CD14-positive monocyte (primary cell): ENCODE results near the gene ELMO1. TPM values are rescaled to one million over a fixed set of nuclear protein-coding genes. Genes with fewer than 3 reads are reported as not detected.

Experiments used
- DNase-seq, 3 donors: peaks; one replicate each; pipeline ENCODE4 v3.0.0-alpha.2; 2011 to 2022
- H2AFZ ChIP-seq: 2 replicates; pipeline ENCODE4 v1.6.0; 2012; ENCODE audit warnings: mild to moderate bottlenecking, low read depth, low read length, inconsistent platforms; ENCODE audit not compliant: insufficient read depth, poor library complexity, severe bottlenecking
- H3K27ac ChIP-seq, 2 donors: 1 replicate in 1 of 2; 2 replicates in 1 of 2; pipeline ENCODE4 v1.5.1; 2012 to 2013; ENCODE audit warnings: low read length in 2 of 2, control low read depth in 1 of 2, inconsistent platforms in 1 of 2, low read depth in 1 of 2, mild to moderate bottlenecking in 1 of 2
- H3K27me3 ChIP-seq, 2 donors: one replicate each; pipeline versions ENCODE4 v1.6.0 to v1.6.1; 2011 to 2013; ENCODE audit warnings: low read length in 2 of 2; ENCODE audit not compliant: control insufficient read depth in 2 of 2, insufficient read depth in 2 of 2
- H3K36me3 ChIP-seq, 2 donors: replicated peaks in 1 of 2; 1 replicate in 1 of 2; 2 replicates in 1 of 2; pipeline versions ENCODE4 v1.5.1 to v1.6.1; 2012 to 2013; ENCODE audit warnings: low read length in 2 of 2, control low read depth in 1 of 2, inconsistent platforms in 1 of 2, mild to moderate bottlenecking in 1 of 2; ENCODE audit not compliant: insufficient read depth in 2 of 2, control insufficient read depth in 1 of 2
- H3K4me1 ChIP-seq, 2 donors: 1 replicate in 1 of 2; 2 replicates in 1 of 2; pipeline versions ENCODE4 v1.5.1 to v1.6.1; 2012 to 2013; ENCODE audit warnings: low read length in 2 of 2, control low read depth in 1 of 2, inconsistent platforms in 1 of 2, mild to moderate bottlenecking in 1 of 2, moderate library complexity in 1 of 2; ENCODE audit not compliant: insufficient read depth in 2 of 2, control insufficient read depth in 1 of 2
- H3K4me2 ChIP-seq: replicated peaks from 2 replicates; pipeline ENCODE3; 2012; ENCODE audit warnings: low read length, moderate library complexity, mild to moderate bottlenecking; ENCODE audit not compliant: poor library complexity, severe bottlenecking; ENCODE audit errors: extremely low read depth
- H3K4me3 ChIP-seq, 3 experiments: fragments of 200-600 bp in 1 of 3; sonication (generic) in 1 of 3; replicated peaks in 1 of 3; 1 replicate in 2 of 3; 2 replicates in 1 of 3; pipeline ENCODE4 v1.5.1; 2011 to 2013; ENCODE audit warnings: low read length in 3 of 3, mild to moderate bottlenecking in 3 of 3, control low read depth in 2 of 3, low read depth in 2 of 3, inconsistent platforms in 1 of 3, moderate library complexity in 1 of 3
- H3K79me2 ChIP-seq: 2 replicates; pipeline ENCODE4 v1.6.0; 2012; ENCODE audit warnings: mild to moderate bottlenecking, control low read depth, inconsistent platforms, low read length, moderate library complexity; ENCODE audit not compliant: insufficient read depth
- H3K9ac ChIP-seq: 2 replicates; pipeline ENCODE4 v1.6.0; 2017; ENCODE audit warnings: low read length, mild to moderate bottlenecking; ENCODE audit not compliant: insufficient read depth, poor library complexity, severe bottlenecking
- H3K9me3 ChIP-seq, 2 donors: replicated peaks in 1 of 2; 1 replicate in 1 of 2; 2 replicates in 1 of 2; pipeline versions ENCODE4 v1.5.1 to v1.6.1; 2012 to 2013; ENCODE audit warnings: low read length in 2 of 2, control low read depth in 1 of 2; ENCODE audit not compliant: control insufficient read depth in 1 of 2, insufficient read depth in 1 of 2
- H4K20me1 ChIP-seq: 2 replicates; pipeline ENCODE4 v1.6.0; 2012; ENCODE audit warnings: mild to moderate bottlenecking, low read length, control low read depth, moderate library complexity; ENCODE audit not compliant: insufficient read depth
- H3K27ac Mint-ChIP-seq, 7 donors: one replicate each; pipeline ENCODE4 v1.8.0; 2020; ENCODE audit warnings: mild to moderate bottlenecking in 7 of 7, mixed read lengths in 7 of 7, moderate library complexity in 6 of 7, inconsistent platforms in 2 of 7
- H3K27me3 Mint-ChIP-seq, 3 donors: one replicate each; pipeline ENCODE4 v1.8.0; 2021 to 2022; ENCODE audit warnings: low read depth in 3 of 3, mild to moderate bottlenecking in 3 of 3, mixed read lengths in 3 of 3, moderate library complexity in 3 of 3, inconsistent platforms in 1 of 3
- H3K36me3 Mint-ChIP-seq, 2 donors: one replicate each; pipeline ENCODE4 v1.8.0; 2020; ENCODE audit warnings: mixed read lengths in 2 of 2, inconsistent platforms in 1 of 2, mild to moderate bottlenecking in 1 of 2
- H3K4me1 Mint-ChIP-seq: one replicate; pipeline ENCODE4 v1.8.0; 2020; ENCODE audit warnings: mild to moderate bottlenecking, mixed read lengths
- H3K4me3 Mint-ChIP-seq, 2 donors: one replicate each; pipeline ENCODE4 v1.8.0; 2020; ENCODE audit warnings: mild to moderate bottlenecking in 2 of 2, mixed read lengths in 2 of 2, moderate library complexity in 1 of 2
- H3K9me3 Mint-ChIP-seq, 7 donors: one replicate each; pipeline ENCODE4 v1.8.0; 2020 to 2022; ENCODE audit warnings: mixed read lengths in 7 of 7, mild to moderate bottlenecking in 6 of 7, moderate library complexity in 6 of 7, inconsistent platforms in 2 of 7
- WGBS: methylation state at CpG from one replicate; pipeline ENCODE4 v1.1.5; 2013; ENCODE audit warnings: missing lambda C conversion rate; ENCODE audit not compliant: insufficient coverage; 5-methylcytosine and 5-hydroxymethylcytosine counted together
- intact Hi-C, 2 donors: fragments of 100-400 bp; cut with micrococcal nuclease; formaldehyde crosslinking; loops; one replicate each; pipeline versions ENCODE4 v1.15.0 to v1.15.1; 2023
- polyA plus RNA-seq, 3 donors: library from polyadenylated mRNA; depleted of rRNA in 1 of 3; unstranded in 2 of 3; stranded (reverse) in 1 of 3; fragments of 300-500 nt in 2 of 3; fragments of >200 nt in 1 of 3; fragmentation: Illumina TruSeq in 2 of 3; gene quantifications; 1 replicate in 2 of 3; 2 replicates in 1 of 3; pipeline ENCODE4 v1.2.3, GENCODE V29; 2012 to 2021
- TF ChIP-seq, protein P1 (sequence below): fragments of 200-600 bp; IDR thresholded peaks from one replicate; pipeline ENCODE4 v1.8.0; 2022; ENCODE audit warnings: antibody characterized with exemption, mild to moderate bottlenecking

The ELMO1 gene
- polyA plus RNA-seq, 3 donors, result 46.6 to 50.2 (median 46.7) TPM

GRCh38 chr7:37098762-37099161 lies 349.9 kb downstream of the ELMO1 start:
- Mint-ChIP-seq H3K36me3 (peaks cover 37 to 41% of the 10 kb centered on the region in 2 donors), H3K9me3 (no peaks in the 10 kb centered on the region), H3K4me1 (peaks cover 12% of the 10 kb centered on the region), H3K4me3 (no peak overlapping the region), H3K27me3 (no peaks in the 10 kb centered on the region), H3K27ac (no peak overlapping the region)
- Histone ChIP-seq H3K36me3 (peaks cover 23 to 34% of the 10 kb centered on the region in 2 donors), H3K4me1 (peaks cover 7% of the 10 kb centered on the region in 2 donors), H3K27me3 (no peaks in the 10 kb centered on the region), H3K4me3 (no peak overlapping the region), H2AFZ (no peak overlapping the region), H3K9me3 (no peaks in the 10 kb centered on the region), H4K20me1 (peaks cover 41% of the 10 kb centered on the region), H3K79me2 (no peaks in the 10 kb centered on the region), H3K9ac (no peak overlapping the region), H3K27ac (no peak overlapping the region), H3K4me2 (no peak overlapping the region)
- TF ChIP-seq, protein P1, sequence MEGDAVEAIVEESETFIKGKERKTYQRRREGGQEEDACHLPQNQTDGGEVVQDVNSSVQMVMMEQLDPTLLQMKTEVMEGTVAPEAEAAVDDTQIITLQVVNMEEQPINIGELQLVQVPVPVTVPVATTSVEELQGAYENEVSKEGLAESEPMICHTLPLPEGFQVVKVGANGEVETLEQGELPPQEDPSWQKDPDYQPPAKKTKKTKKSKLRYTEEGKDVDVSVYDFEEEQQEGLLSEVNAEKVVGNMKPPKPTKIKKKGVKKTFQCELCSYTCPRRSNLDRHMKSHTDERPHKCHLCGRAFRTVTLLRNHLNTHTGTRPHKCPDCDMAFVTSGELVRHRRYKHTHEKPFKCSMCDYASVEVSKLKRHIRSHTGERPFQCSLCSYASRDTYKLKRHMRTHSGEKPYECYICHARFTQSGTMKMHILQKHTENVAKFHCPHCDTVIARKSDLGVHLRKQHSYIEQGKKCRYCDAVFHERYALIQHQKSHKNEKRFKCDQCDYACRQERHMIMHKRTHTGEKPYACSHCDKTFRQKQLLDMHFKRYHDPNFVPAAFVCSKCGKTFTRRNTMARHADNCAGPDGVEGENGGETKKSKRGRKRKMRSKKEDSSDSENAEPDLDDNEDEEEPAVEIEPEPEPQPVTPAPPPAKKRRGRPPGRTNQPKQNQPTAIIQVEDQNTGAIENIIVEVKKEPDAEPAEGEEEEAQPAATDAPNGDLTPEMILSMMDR, result no peak
- intact Hi-C loops, result no loop called here
- WGBS, result no CpG with 5 or more reads among the region's 2 CpGs
- DNase-seq, result no peak

- H3K27ac Mint-ChIP-seq, result no peak overlapping the region
- Histone ChIP-seq H3K79me2 (no peaks in the 10 kb centered on the region), H3K4me3 (no peak overlapping the region), H3K9me3 (no peaks in the 10 kb centered on the region), H3K4me2 (no peak overlapping the region), H3K27ac (no peak overlapping the region), H3K27me3 (no peaks in the 10 kb centered on the region), H4K20me1 (peaks cover 37% of the 10 kb centered on the region), H2AFZ (no peak overlapping the region), H3K36me3 (peaks cover 23 to 34% of the 10 kb centered on the region in 2 donors), H3K9ac (no peak overlapping the region), H3K4me1 (peaks cover 7 to 12% of the 10 kb centered on the region in 2 donors)
- no peak for DNase-seq
- no peaks in the 10 kb centered on the region for H3K27me3 Mint-ChIP-seq
- no peak overlapping the region for H3K4me3 Mint-ChIP-seq
- TF ChIP-seq, protein P1, result no peak
- H3K36me3 Mint-ChIP-seq, result peaks cover 38 to 43% of the 10 kb centered on the region in 2 donors
- WGBS, result no CpG with 5 or more reads among the region's 1 CpG
- peaks cover 17% of the 10 kb centered on the region for H3K4me1 Mint-ChIP-seq
- H3K9me3 Mint-ChIP-seq, result no peaks in the 10 kb centered on the region
- intact Hi-C loops, result no loop called here
These were observed 350.7 kb downstream of the ELMO1 start for GRCh38 chr7:37097983-37098382.
